ENCODE measurements around the gene ARPC1A.

- TF ChIP-seq EZH2phosphoT487 (IDR thresholded peaks at IDR 0.05; ENCODE audit: borderline replicate concordance, low read length), result no peak
- TF ChIP-seq EZH2 (IDR thresholded peaks at IDR 0.05; ENCODE audit: low read length, unreplicated experiment), result no peak
- TF ChIP-seq CTCF (conservative IDR thresholded peaks at IDR 0.05; ENCODE audit: low read depth, low read length), result no peak
Observed at GRCh38 chr7:99392659-99393354, 67.1 kb downstream of the ARPC1A start.
